Measurements from ENCODE around the gene A2ML1. TPM values are rescaled to one million over a fixed set of nuclear protein-coding genes. Genes with fewer than 3 reads are reported as not detected.
"Not testable (repeated sequence)": the region's sequence is repeated elsewhere in the genome, so short reads cannot be mapped to it uniquely, and the experiment has no call there.

The A2ML1 gene
- total RNA-seq, 1 donor from 2014 or later: 194 TPM

DNA sequence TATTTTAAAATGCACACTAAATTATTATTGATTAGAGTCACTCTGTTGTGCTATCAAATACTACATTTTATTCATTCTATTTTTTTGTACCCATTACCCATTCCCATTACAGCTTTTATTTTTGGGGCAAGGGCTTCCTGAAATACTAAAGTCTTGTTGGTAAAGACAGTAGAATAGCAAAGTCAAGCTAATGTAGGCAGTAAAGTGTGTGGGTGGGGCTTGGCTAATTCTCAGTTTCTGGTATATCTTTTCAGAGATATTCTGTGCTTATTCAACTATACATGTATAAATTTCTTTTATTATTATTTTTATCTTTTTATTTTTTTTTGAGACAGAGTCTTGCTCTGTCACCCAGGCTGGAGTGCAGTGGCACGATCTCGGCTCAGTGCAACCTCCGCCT lies 69.6 kb downstream of the A2ML1 start:
- H3K36me3 ChIP-seq: no peaks in the 10 kb centered on the region
- no peaks in the 10 kb centered on the region for H3K27me3 ChIP-seq
- intact Hi-C loops (cut with DNase I): loop anchor here (10.0 kb wide), 1 partner anchor 217 kb away; no protein-coding TSS in a partner anchor
- no peak for TF ChIP-seq POLR2A (IDR thresholded peaks at IDR 0.05)
- TF ChIP-seq, protein P1, sequence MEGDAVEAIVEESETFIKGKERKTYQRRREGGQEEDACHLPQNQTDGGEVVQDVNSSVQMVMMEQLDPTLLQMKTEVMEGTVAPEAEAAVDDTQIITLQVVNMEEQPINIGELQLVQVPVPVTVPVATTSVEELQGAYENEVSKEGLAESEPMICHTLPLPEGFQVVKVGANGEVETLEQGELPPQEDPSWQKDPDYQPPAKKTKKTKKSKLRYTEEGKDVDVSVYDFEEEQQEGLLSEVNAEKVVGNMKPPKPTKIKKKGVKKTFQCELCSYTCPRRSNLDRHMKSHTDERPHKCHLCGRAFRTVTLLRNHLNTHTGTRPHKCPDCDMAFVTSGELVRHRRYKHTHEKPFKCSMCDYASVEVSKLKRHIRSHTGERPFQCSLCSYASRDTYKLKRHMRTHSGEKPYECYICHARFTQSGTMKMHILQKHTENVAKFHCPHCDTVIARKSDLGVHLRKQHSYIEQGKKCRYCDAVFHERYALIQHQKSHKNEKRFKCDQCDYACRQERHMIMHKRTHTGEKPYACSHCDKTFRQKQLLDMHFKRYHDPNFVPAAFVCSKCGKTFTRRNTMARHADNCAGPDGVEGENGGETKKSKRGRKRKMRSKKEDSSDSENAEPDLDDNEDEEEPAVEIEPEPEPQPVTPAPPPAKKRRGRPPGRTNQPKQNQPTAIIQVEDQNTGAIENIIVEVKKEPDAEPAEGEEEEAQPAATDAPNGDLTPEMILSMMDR (IDR thresholded peaks at IDR 0.05): no peak
- TF ChIP-seq POLR2AphosphoS5 (IDR thresholded peaks at IDR 0.05; ENCODE audit: insufficient read depth in 1 of 2, low read depth in 1 of 2): no peak
- H3K4me1 ChIP-seq: no peaks in the 10 kb centered on the region
- no peak overlapping the region for H3K27ac ChIP-seq
- H3K9me3 ChIP-seq: no peaks in the 10 kb centered on the region
- H3K4me3 ChIP-seq: no peak overlapping the region
- no peak for DNase-seq (ENCODE audit: extremely low spot score in 2 of 2)

DNA sequence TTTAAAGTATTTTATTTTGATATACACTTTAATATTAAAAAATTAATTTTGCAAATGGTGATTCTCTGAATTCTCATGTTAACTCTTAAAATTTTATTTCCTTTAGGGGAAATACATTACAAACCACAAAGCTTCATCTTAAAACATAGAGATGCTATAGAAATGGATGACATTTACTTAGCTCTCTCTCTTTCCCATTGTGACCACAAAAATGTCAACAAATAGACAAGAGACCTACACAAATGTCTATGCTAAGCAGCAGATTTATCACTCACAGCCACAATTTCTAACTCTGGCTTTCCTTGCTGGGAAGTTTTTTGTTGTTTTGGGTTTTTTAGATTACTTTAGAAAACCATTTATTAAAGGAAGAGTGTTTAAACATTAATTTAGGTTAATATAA lies 72.0 kb downstream of the A2ML1 start:
- intact Hi-C loops (cut with DNase I): loop anchor here (10.0 kb wide), 1 partner anchor 220 kb away; no protein-coding TSS in a partner anchor

DNA sequence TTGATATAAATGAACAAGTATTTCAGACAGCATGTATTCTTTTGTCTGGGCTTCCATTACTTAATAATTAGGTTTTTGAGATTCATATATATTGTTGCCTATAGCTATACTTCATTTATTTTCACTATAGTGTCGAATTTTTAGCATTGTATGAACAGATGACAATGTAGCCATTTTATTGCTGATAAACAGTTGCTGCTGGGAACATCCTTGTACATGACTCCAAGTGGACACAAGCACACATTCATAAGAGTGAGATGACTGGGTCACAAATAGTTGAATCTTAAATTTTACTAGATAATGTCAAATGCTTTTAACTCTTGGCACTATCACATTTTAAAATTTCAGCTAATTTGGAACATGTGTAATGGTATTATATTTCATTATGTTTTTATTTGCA lies 72.6 kb downstream of the A2ML1 start:
- no peaks in the 10 kb centered on the region for H3K27me3 ChIP-seq
- H3K36me3 ChIP-seq: no peaks in the 10 kb centered on the region
- TF ChIP-seq, protein P1 (IDR thresholded peaks at IDR 0.05): no peak
- TF ChIP-seq POLR2AphosphoS5 (IDR thresholded peaks at IDR 0.05; ENCODE audit: insufficient read depth in 1 of 2, low read depth in 1 of 2): no peak
- no peak for TF ChIP-seq POLR2A (IDR thresholded peaks at IDR 0.05)
- DNase-seq (ENCODE audit: extremely low spot score in 2 of 2): no peak
- intact Hi-C loops (cut with DNase I): loop anchor here (10.0 kb wide), 1 partner anchor 220 kb away; no protein-coding TSS in a partner anchor
- no peak overlapping the region for H3K4me3 ChIP-seq
- H3K4me1 ChIP-seq: no peaks in the 10 kb centered on the region
- no peaks in the 10 kb centered on the region for H3K9me3 ChIP-seq
- no peak overlapping the region for H3K27ac ChIP-seq

More for the DNA sequence above, 72.0 kb downstream of the A2ML1 start:
- Histone ChIP-seq H3K27me3 (no peaks in the 10 kb centered on the region), H3K4me3 (no peak overlapping the region), H3K36me3 (no peaks in the 10 kb centered on the region), H3K27ac (no peak overlapping the region), H3K9me3 (no peaks in the 10 kb centered on the region), H3K4me1 (no peaks in the 10 kb centered on the region)
- TF ChIP-seq, protein P1 (IDR thresholded peaks at IDR 0.05): no peak
- DNase-seq (ENCODE audit: extremely low spot score in 2 of 2): no peak

GRCh38 chr12:8897081-8897480 lies 74.7 kb downstream of the A2ML1 start:
- intact Hi-C loops (cut with DNase I): loop anchor here (10.0 kb wide), 1 partner anchor 222 kb away; no protein-coding TSS in a partner anchor
- H3K27ac ChIP-seq: no peak overlapping the region
- H3K27me3 ChIP-seq: no peaks in the 10 kb centered on the region
- no peak for DNase-seq (ENCODE audit: extremely low spot score in 2 of 2)
- TF ChIP-seq POLR2A (IDR thresholded peaks at IDR 0.05) (no peak), POLR2AphosphoS5 (IDR thresholded peaks at IDR 0.05; ENCODE audit: insufficient read depth in 1 of 2, low read depth in 1 of 2) (no peak)
- TF ChIP-seq, protein P1 (IDR thresholded peaks at IDR 0.05): no peak
- no peak overlapping the region for H3K4me3 ChIP-seq
- no peaks in the 10 kb centered on the region for H3K36me3 ChIP-seq
- no peaks in the 10 kb centered on the region for H3K9me3 ChIP-seq
- H3K4me1 ChIP-seq: no peaks in the 10 kb centered on the region

- H3K9me3 ChIP-seq: no peaks in the 10 kb centered on the region
- intact Hi-C loops (cut with DNase I): loop anchor here (10.0 kb wide), 1 partner anchor 225 kb away; no protein-coding TSS in a partner anchor
Observed at GRCh38 chr12:8899830-8900229, 77.4 kb downstream of the A2ML1 start.

DNA sequence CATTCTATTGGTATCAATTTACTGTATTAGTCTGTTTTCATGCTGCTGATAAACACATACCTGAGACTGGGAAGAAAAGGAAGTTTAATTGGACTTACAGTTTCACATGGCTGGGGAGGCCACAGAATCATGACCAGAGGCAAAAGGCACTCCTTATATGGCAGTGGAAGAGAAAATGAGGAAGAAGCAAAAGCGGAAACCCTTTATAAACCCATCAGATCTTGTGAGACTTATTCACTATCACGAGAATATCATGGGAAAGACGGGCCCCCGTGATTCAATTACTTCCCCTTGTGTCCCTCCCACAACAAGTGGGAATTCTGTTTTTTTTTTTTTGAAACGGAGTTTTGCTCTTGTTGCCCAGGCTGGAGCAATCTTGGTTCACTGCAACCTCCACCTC lies 80.3 kb downstream of the A2ML1 start:
- H3K9me3 ChIP-seq; H3K27me3 ChIP-seq; H3K4me3 ChIP-seq; intact Hi-C loops (cut with DNase I); H3K4me1 ChIP-seq; H3K36me3 ChIP-seq; H3K27ac ChIP-seq; DNase-seq (ENCODE audit: extremely low spot score in 2 of 2): not testable (repeated sequence)

More at GRCh38 chr12:8899830-8900229, 77.4 kb downstream of the A2ML1 start:
- TF ChIP-seq POLR2AphosphoS5 (IDR thresholded peaks at IDR 0.05; ENCODE audit: insufficient read depth in 1 of 2, low read depth in 1 of 2) (no peak), POLR2A (IDR thresholded peaks at IDR 0.05) (no peak)
- TF ChIP-seq, protein P1 (IDR thresholded peaks at IDR 0.05): no peak
- no peaks in the 10 kb centered on the region for H3K27me3 ChIP-seq
- no peak overlapping the region for H3K27ac ChIP-seq
- no peak for DNase-seq (ENCODE audit: extremely low spot score in 2 of 2)
- no peaks in the 10 kb centered on the region for H3K4me1 ChIP-seq
- H3K36me3 ChIP-seq: no peaks in the 10 kb centered on the region
- no peak overlapping the region for H3K4me3 ChIP-seq
